Fibroblast of peridontal ligament (primary cell): ENCODE results near the gene AMOT.
"Not testable (repeated sequence)": the region's sequence is repeated elsewhere in the genome, so short reads cannot be mapped to it uniquely, and the experiment has no call there.

Experiments used
- DNase-seq: peaks from one replicate; pipeline ENCODE4 v3.0.0-alpha.2; 2010; ENCODE audit errors: extremely low read depth

The AMOT gene

GRCh38 chrX:112840382-112841113 is at the start of gene AMOT:
AMOT (minus strand) TSS chrX:112840831; CDS start chrX:112823126, 17,705 bp downstream.
- DNase-seq = peak; percentile 50

DNA sequence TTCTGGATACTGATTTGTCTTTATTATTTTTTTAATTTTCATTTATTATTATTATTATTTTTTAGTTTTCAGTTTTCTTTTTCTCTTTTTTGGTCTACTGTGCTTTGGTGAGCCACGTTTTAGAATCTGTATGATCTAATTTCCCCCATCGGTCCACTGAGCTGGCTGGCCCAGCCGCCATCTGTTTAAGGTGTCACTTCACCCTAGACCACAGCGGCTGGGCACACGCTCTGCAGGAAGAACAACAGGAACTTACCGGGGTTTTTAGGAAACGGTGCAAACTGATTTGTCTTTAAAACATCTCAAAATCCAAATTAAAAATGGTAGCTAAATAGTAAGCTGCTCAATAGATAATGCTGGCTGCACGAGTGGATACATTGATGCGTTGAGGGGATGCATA is 48.8 kb upstream of the AMOT start:
- no peak for DNase-seq

DNA sequence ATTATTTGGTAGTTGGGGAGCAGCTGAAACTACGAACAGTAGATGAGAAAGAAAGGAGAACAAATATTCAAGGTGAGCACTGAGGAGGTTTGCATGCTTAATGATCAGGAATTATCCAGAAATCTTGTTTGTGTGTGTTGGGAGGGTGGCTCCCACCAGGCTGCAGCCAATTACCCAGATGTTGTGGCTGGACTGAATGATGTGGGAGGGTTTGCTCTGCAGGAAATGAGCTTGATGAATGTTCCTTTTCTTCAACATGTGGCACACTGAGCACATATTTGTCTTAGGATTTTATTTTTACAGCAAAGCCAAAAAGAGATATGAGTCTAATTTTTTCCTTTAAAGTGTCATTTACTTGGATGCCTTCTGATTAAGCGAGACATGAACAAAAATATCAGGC is 48.3 kb upstream of the AMOT start:
- DNase-seq = no peak

DNA sequence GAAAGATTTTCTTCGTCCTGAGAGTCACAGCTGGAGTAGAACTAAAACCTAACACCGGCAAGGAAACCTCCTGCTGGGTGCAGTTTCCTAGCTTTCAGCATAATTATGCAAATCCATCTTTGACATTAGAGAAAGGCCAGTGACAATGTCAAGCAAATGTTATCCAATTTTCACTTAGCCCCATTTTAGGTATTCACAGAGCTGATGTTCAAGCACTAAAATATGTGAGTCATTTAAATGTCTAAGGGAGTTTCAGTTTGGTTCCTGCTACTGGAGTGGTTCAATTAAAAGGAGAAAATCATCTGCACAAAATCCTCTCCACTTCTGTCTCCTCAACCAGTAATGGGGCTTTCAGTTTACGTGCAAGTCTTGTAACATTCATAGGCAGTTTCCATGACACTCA is 37.1 kb upstream of the AMOT start:
- no peak for DNase-seq

DNA sequence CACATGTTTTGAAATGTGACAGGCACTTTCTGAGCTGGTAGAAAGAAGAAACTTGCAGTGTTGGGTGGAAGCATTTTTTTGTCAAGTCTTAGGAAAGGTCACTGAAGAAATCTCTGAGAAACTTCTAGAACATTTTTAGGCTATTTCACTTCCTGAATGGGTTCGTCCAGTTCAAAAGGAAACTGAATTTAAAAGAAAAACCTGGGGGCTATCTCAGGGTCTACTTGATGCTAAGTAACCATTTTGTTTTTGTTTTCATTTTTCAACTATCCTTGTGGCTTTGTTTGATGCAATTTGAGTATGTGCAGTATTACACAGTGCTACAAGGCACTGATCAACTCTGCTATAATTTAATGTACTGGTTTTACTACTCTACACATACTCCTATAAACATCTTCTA is 34.0 kb upstream of the AMOT start:
- DNase-seq = no peak

GRCh38 chrX:112874175-112874574 is 33.5 kb upstream of the AMOT start:
- DNase-seq = peak; percentile 37

GRCh38 chrX:112868586-112868985 is 28.0 kb upstream of the AMOT start:
- DNase-seq = no peak

- no peak for DNase-seq
Observed at GRCh38 chrX:112867570-112867969, 26.9 kb upstream of the AMOT start.

GRCh38 chrX:112866175-112866574 is 25.5 kb upstream of the AMOT start:
- DNase-seq = no peak

GRCh38 chrX:112865464-112866025 is 24.9 kb upstream of the AMOT start:
- no peak for DNase-seq

DNA sequence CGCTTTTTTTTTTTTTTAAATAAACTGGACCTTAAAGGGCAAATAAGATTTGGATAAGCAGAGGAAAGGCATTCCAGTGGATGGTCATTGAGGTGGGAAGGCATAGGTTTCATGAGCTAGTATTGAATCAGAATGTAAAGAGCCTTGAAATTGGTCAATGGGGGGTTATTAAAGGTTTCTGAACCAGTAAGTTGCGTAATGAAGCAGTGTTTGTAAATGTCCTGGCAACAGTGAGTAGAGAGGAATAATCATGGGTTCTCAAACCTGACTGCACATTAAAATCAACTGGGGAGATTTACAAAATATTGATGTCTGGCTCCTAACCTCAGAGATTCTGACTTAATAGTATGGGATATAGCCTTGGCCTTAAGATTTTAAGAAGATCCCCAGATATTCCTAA is 23.2 kb upstream of the AMOT start:
- DNase-seq = no peak

- DNase-seq = no peak
Observed at GRCh38 chrX:112857478-112857878, 16.8 kb upstream of the AMOT start.

DNA sequence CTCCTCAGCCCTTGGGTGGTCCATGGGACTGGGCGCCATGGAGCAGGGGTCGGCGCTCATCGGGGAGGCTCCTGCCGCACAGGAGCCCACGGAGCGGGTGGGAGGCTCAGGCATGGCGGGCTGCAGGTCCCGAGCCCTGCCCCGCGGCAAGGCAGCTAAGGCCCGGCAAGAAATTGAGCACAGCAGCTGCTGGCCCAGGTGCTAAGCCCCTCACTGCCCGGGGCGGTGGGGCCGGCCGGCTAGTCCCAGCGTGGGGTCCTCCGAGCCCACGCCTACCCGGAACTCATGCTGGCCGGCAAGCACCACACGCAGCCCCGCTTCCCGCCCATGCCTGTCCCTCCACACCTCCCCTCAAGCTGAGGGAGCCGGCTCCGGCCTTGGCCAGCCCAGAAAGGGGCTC is 14.3 kb upstream of the AMOT start:
- DNase-seq = not testable (repeated sequence)

GRCh38 chrX:112852851-112853250 is 12.2 kb upstream of the AMOT start:
- DNase-seq = no peak

DNA sequence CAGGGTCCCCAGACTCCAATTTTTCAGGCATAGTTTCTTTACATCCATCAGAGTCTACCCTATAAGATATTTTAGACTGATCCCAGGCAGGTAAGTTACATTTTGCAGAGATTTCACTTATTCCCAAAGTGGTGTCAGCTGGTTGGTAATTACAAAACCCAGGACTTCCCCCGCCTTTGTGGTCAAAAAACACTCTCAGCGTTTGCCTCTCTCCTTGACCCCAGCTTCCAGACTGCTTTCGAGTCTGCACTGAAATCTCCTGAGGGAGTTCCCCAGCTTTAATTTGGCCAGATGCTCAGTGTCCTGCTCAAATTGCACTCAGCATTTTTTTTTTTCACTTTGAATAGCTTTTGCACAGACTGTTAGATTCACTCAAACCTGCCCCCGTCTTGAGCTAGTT is 11.2 kb upstream of the AMOT start:
- DNase-seq = peak; percentile 84

- DNase-seq = no peak
Observed at GRCh38 chrX:112851161-112851779, 10.6 kb upstream of the AMOT start.

DNA sequence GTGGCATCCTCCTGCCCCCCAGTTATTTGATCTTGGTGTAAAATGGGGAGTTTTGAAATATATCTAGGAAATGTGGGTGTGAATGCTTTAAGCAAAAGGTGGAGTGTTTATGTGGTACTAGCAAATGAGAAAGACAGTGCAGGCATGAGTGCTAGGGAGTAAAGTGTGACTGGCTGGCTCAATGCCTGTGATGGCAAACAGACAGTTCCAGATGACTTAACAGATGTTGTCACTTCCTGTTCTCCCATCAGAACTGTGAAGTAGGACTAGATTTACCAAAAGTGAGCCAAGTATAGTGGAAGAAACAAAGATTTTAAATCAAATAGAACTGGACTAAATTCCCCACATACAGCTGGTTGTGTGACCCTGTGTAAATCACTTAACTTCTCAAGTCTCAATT is 8.4 kb upstream of the AMOT start:
- no peak for DNase-seq

DNA sequence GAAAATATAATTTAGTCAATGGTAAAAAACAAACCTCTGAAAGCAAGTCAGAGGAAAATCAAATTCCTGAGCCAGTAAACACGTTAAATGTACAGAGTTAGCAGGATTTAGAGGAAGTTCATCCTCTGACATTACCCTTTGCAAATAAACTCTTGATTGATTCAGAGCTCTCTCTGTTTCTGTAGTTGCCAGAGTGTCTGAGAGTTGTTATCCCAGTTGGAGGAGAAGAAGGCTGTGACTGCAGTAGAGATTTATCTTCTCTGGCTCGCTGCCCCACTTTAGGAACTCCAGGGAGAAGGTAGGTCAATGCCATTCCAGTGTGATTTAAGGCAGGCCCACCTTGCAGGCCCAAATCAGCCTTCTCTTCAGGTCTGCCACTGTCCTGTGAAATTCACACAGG is 6.2 kb upstream of the AMOT start:
- DNase-seq = no peak

DNA sequence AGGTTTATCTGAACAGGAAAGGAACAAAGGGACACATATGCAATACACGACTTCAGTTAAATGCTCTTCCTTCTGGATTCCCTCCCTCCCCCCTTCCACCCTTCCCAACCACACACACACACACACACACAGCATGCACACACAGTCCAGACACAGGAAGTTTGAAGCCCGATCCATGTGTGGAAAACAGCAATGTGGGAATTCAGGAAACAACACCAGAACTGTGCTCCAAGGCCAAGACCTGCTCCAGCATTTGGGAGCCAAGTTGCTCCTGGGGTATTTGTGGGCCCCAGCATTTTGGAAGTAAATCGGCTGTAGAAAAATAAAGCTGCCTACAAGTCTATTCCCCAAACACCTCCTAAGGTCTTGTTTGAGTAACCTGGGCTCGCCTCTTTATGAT is 5.6 kb upstream of the AMOT start:
- no peak for DNase-seq

DNA sequence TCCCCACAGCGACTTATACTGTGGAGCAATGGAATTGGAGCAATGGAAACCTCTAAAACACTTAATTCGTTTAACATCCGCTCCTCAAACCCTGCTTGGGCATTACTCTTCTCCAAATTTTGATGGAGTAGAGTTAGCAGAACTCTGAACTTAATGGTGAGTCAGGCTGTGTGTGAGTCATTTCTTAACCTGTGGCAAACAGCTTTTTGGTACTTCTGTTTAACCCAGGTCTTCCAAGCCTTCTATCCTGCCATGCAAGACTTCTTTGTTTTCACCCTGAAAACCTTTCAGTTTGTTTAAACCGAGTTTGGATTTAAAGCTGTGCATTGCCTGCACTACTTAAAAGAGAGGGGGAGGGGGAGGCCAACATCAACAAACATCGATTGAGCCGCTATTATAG is 3.6 kb upstream of the AMOT start:
- DNase-seq = no peak

DNA sequence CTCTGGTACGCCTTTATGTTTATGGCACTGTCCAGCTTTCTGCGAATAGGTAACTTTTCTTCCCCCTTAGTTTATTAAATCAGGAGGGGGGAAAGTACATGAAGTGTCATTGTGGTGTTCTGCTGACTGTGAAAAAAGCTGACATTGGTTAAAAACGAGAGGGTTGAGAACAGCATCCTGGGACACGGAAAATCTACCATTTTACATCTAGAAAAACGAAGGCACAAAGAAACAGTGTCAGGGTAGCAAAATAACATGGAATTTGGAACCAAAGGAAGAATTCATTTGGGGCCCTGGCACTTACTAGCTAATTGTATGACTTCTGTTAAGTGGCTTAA is 1.2 kb upstream of the AMOT start:
- no peak for DNase-seq

GRCh38 chrX:112841114-112841819 is 636 bp upstream of the AMOT start:
- DNase-seq = peak; percentile 83

DNA sequence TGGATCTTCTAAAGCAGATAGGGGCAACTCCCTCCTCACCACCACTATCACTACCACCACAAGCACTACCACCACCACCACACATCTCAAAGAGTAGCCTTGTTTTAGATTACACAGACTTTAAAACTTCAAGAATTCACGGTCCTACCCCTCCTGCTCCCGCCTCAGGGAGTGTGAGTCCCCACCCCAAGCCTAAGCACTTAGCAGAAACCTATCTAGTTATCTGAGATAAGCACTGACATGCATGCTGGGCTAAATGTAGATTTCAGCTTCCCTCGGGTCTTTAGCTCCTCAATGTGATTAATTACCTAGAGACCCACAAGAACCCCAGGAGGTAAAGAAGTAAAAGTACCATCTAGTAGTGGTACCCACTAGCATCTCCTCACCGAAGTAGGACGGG is 775 bp downstream of the AMOT start:
- DNase-seq = no peak
